BJ (cell line): ENCODE results near the gene ARIH2. TPM values are rescaled to one million over a fixed set of nuclear protein-coding genes. Genes with fewer than 3 reads are reported as not detected.
A peak's percentile ranks its signal among the peaks of the same experiment; 100 is the strongest.

Experiments
- CTCF ChIA-PET: fragments of 350-600 bp; formaldehyde crosslinking; extraction: SDS; loops from one replicate; lab custom pipeline; 2021; ENCODE audit warnings: antibody characterized with exemption, inconsistent platforms; lab: Yijun Ruan, JAX
- POLR2A ChIA-PET: fragments of 300-600 bp; sonication (Branson Sonifier 250); formaldehyde crosslinking; extraction: SDS; loops from one replicate; lab custom pipeline; 2021; ENCODE audit warnings: antibody characterized with exemption; lab: Charles Lee
- DNase-seq: peaks from one replicate; pipeline ENCODE4 v3.0.0-alpha.2; 2011; ENCODE audit warnings: low read depth
- H3K27me3 ChIP-seq: 2 replicates; pipeline ENCODE4 v1.6.0; 2011; ENCODE audit warnings: low read length; ENCODE audit not compliant: control insufficient read depth, insufficient read depth
- H3K36me3 ChIP-seq: 2 replicates; pipeline ENCODE4 v1.5.1; 2011; ENCODE audit warnings: low read length; ENCODE audit not compliant: control insufficient read depth, insufficient read depth
- H3K4me3 ChIP-seq: 2 replicates; pipeline ENCODE4 v1.5.1; 2011; ENCODE audit warnings: low read depth, mild to moderate bottlenecking, control low read depth, low read length
- polyA plus RNA-seq: library from polyadenylated mRNA; depleted of rRNA; stranded (reverse); fragments of >200 nt; gene quantifications from 2 replicates; pipeline ENCODE4 v1.2.3, GENCODE V29; 2011
- TF ChIP-seq, protein P1 (sequence below): IDR thresholded peaks from 2 replicates; pipeline ENCODE4 v1.5.1; 2011; ENCODE audit warnings: low read depth, mild to moderate bottlenecking, control low read depth, inconsistent platforms, low read length, moderate library complexity; ENCODE audit not compliant: insufficient read depth

ARIH2 gene
- polyA plus RNA-seq, 1 experiment, result 96.7 TPM

DNA sequence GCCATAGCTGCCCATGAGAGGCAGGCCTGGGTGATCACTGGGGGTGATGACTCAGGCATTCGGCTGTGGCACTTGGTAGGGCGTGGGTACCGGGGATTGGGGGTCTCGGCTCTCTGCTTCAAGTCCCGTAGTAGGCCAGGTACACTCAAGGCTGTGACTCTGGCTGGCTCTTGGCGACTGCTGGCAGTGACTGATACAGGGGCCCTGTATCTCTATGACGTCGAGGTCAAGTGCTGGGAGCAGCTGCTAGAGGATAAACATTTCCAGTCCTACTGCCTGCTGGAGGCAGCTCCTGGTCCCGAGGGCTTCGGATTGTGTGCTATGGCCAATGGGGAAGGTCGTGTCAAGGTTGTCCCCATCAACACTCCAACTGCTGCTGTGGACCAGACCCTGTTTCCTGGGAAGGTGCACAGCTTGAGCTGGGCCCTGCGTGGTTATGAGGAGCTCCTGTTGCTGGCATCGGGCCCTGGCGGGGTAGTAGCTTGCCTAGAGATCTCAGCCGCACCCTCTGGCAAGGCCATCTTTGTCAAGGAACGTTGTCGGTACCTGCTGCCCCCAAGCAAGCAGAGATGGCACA, 93.9 kb downstream of the ARIH2 start:
- Histone ChIP-seq H3K4me3 (no peak overlapping the region), H3K36me3 (peaks cover 42% of the 10 kb centered on the region), H3K27me3 (no peaks in the 10 kb centered on the region)
- no peak for DNase-seq
- TF ChIP-seq, protein P1, sequence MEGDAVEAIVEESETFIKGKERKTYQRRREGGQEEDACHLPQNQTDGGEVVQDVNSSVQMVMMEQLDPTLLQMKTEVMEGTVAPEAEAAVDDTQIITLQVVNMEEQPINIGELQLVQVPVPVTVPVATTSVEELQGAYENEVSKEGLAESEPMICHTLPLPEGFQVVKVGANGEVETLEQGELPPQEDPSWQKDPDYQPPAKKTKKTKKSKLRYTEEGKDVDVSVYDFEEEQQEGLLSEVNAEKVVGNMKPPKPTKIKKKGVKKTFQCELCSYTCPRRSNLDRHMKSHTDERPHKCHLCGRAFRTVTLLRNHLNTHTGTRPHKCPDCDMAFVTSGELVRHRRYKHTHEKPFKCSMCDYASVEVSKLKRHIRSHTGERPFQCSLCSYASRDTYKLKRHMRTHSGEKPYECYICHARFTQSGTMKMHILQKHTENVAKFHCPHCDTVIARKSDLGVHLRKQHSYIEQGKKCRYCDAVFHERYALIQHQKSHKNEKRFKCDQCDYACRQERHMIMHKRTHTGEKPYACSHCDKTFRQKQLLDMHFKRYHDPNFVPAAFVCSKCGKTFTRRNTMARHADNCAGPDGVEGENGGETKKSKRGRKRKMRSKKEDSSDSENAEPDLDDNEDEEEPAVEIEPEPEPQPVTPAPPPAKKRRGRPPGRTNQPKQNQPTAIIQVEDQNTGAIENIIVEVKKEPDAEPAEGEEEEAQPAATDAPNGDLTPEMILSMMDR, result no peak
- CTCF ChIA-PET, result interaction anchor here (0.6 to 3.3 kb wide), 4 partner anchors 9 to 262 kb away, joined by 4 to 21 read pairs (median 5); partner anchors contain the start of gene NDUFAF3
- POLR2A ChIA-PET, result no interaction called here

GRCh38 chr3:49013113-49013737, 94.6 kb downstream of the ARIH2 start:
- CTCF ChIA-PET, result interaction anchor here (0.6 to 3.3 kb wide), 5 partner anchors 8 to 261 kb away, joined by 3 to 21 read pairs (median 4); partner anchors contain the start of genes NDUFAF3 and P4HTM
- H3K27me3 ChIP-seq, result no peaks in the 10 kb centered on the region
- DNase-seq, result no peak
- TF ChIP-seq, protein P1, result no peak
- peaks cover 42% of the 10 kb centered on the region for H3K36me3 ChIP-seq
- POLR2A ChIA-PET, result no interaction called here
- no peak overlapping the region for H3K4me3 ChIP-seq

- TF ChIP-seq, protein P1, result peak; percentile 73
- Histone ChIP-seq H3K36me3 (peaks cover 41% of the 10 kb centered on the region), H3K27me3 (no peaks in the 10 kb centered on the region), H3K4me3 (no peak overlapping the region)
- DNase-seq, result no peak
- CTCF ChIA-PET, result interaction anchor here (0.6 to 1.5 kb wide), 4 partner anchors 9 to 26 kb away, joined by 3 to 7 read pairs (median 4); partner anchors contain the start of gene P4HTM
- POLR2A ChIA-PET, result no interaction called here
Observed at GRCh38 chr3:49013738-49014660, 95.4 kb downstream of the ARIH2 start.

DNA sequence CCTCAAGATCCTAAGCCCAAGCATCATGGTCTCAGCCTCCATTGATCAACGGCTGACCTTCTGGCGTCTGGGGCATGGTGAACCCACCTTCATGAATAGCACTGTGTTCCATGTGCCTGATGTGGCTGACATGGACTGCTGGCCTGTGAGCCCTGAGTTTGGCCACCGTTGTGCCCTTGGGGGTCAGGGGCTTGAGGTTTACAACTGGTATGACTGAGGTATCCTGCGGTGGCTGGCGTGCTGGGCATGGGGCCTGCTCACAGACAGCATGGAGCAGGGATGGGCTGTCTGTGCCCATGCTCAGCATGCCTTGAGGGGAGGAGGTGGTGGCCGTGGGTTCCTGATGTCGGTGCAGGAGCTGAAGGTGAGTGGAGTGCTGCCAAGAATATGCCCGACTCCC, 96.4 kb downstream of the ARIH2 start:
- H3K36me3 ChIP-seq, result peaks cover 40% of the 10 kb centered on the region
- no peaks in the 10 kb centered on the region for H3K27me3 ChIP-seq
- TF ChIP-seq, protein P1, result no peak
- no peak overlapping the region for H3K4me3 ChIP-seq
- no peak for DNase-seq
- POLR2A ChIA-PET, result no interaction called here
- CTCF ChIA-PET, result interaction anchor here (0.7 to 1.5 kb wide), 2 partner anchors 27 to 82 kb away, joined by 3 to 7 read pairs; no protein-coding TSS in a partner anchor
